WTC11 (cell line): ENCODE results near the gene RPL7L1.

Source experiments
- ATF1 ChIP-seq: sonication (generic); formaldehyde crosslinking; IDR thresholded peaks from 2 replicates; pipeline ENCODE4 v1.8.1; 2023; ENCODE audit warnings: mild to moderate bottlenecking, moderate library complexity, missing genetic modification reagents
- CTCF ChIP-seq: fragments of 200-600 bp; IDR thresholded peaks from 2 replicates; pipeline ENCODE4 v1.8.0; 2022; ENCODE audit warnings: antibody characterized with exemption
- E2F1 ChIP-seq: sonication (generic); formaldehyde crosslinking; IDR thresholded peaks from 2 replicates; pipeline ENCODE4 v1.8.0; 2022; ENCODE audit warnings: mild to moderate bottlenecking, missing genetic modification reagents
- MAX ChIP-seq: sonication (generic); formaldehyde crosslinking; IDR thresholded peaks from 2 replicates; pipeline ENCODE4 v1.8.0; 2022; ENCODE audit warnings: mild to moderate bottlenecking, missing genetic modification reagents
- MYBL2 ChIP-seq: sonication (generic); formaldehyde crosslinking; IDR thresholded peaks from 2 replicates; pipeline ENCODE4 v1.8.1; 2023; ENCODE audit warnings: mild to moderate bottlenecking, moderate library complexity, missing genetic modification reagents
- NFE2L1 ChIP-seq: sonication (generic); formaldehyde crosslinking; IDR thresholded peaks from 2 replicates; pipeline ENCODE4 v1.8.1; 2023; ENCODE audit warnings: missing genetic modification reagents
- NFYB ChIP-seq: sonication (generic); formaldehyde crosslinking; conservative IDR thresholded peaks from 2 replicates; pipeline ENCODE4 v1.8.0; 2022; ENCODE audit warnings: low read depth, missing genetic modification reagents
- NR3C1 ChIP-seq: sonication (generic); formaldehyde crosslinking; conservative IDR thresholded peaks from 2 replicates; pipeline ENCODE4 v1.8.1; 2023; ENCODE audit warnings: low read depth, mild to moderate bottlenecking, missing genetic modification reagents
- SMAD3 ChIP-seq: sonication (generic); formaldehyde crosslinking; IDR thresholded peaks from 2 replicates; pipeline ENCODE4 v1.8.0; 2022; ENCODE audit warnings: missing genetic modification reagents, mild to moderate bottlenecking, borderline replicate concordance
- SOX15 ChIP-seq: fragments of 250-450 bp; sonication (Bioruptor Pico); IDR thresholded peaks from 2 replicates; pipeline ENCODE4 v1.9.0; 2021; ENCODE audit warnings: mild to moderate bottlenecking
- USF2 ChIP-seq: sonication (generic); formaldehyde crosslinking; IDR thresholded peaks from 2 replicates; pipeline ENCODE4 v1.8.1; 2023; ENCODE audit warnings: mild to moderate bottlenecking, missing genetic modification reagents, moderate library complexity
- ZNF512 ChIP-seq: sonication (generic); formaldehyde crosslinking; IDR thresholded peaks from 2 replicates; pipeline ENCODE4 v1.8.1; 2022; ENCODE audit warnings: missing genetic modification reagents, borderline replicate concordance
- ZSCAN18 ChIP-seq: fragments of 250-450 bp; sonication (Bioruptor Pico); IDR thresholded peaks from 2 replicates; pipeline ENCODE4 v2.1.2; 2022; ENCODE audit warnings: mild to moderate bottlenecking, moderate library complexity

- TF ChIP-seq CTCF (no peak), NFYB (CRISPR knock-in tag) (no peak), ZNF512 (CRISPR knock-in tag) (no peak), E2F1 (no peak), SOX15 (CRISPR knock-in tag) (no peak), MYBL2 (CRISPR knock-in tag) (no peak), USF2 (CRISPR knock-in tag) (no peak), SMAD3 (CRISPR knock-in tag) (no peak), MAX (no peak), ATF1 (CRISPR knock-in tag) (no peak), ZSCAN18 (CRISPR knock-in tag) (no peak), NFE2L1 (no peak), NR3C1 (CRISPR knock-in tag) (no peak)
Observed at GRCh38 chr6:42846505-42846904, 32.9 kb upstream of the RPL7L1 start.
